Measurements from ENCODE around the gene ADCY1.
"Not testable (repeated sequence)": the region's sequence is repeated elsewhere in the genome, so short reads cannot be mapped to it uniquely, and the experiment has no call there.

GRCh38 chr7:45759464-45759863 is 185.3 kb downstream of the ADCY1 start:
- TF ChIP-seq, protein P1, sequence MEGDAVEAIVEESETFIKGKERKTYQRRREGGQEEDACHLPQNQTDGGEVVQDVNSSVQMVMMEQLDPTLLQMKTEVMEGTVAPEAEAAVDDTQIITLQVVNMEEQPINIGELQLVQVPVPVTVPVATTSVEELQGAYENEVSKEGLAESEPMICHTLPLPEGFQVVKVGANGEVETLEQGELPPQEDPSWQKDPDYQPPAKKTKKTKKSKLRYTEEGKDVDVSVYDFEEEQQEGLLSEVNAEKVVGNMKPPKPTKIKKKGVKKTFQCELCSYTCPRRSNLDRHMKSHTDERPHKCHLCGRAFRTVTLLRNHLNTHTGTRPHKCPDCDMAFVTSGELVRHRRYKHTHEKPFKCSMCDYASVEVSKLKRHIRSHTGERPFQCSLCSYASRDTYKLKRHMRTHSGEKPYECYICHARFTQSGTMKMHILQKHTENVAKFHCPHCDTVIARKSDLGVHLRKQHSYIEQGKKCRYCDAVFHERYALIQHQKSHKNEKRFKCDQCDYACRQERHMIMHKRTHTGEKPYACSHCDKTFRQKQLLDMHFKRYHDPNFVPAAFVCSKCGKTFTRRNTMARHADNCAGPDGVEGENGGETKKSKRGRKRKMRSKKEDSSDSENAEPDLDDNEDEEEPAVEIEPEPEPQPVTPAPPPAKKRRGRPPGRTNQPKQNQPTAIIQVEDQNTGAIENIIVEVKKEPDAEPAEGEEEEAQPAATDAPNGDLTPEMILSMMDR (conservative IDR thresholded peaks at IDR 0.05; ENCODE audit: low read length): not testable (repeated sequence)
- not testable (repeated sequence) for TF ChIP-seq EZH2phosphoT487 (IDR thresholded peaks at IDR 0.05; ENCODE audit: borderline replicate concordance)

All from Loucy (cell line).